ENCODE results near the gene ANKRA2.
A peak's percentile ranks its signal among the peaks of the same experiment; 100 is the strongest.

GRCh38 chr5:73596705-73597328 lies 31.4 kb upstream of the ANKRA2 start:
- TF ChIP-seq CTCF (IDR thresholded peaks at IDR 0.05; ENCODE audit: insufficient read depth, low read length, poor library complexity, severe bottlenecking), result peak; percentile 49
- TF ChIP-seq EZH2phosphoT487 (conservative IDR thresholded peaks at IDR 0.05; ENCODE audit: low read length), result no peak
